DOHH2 (cell line): Measurements from ENCODE around the gene CCDC66.

Experiments used
- H3F3A ChIP-seq: fragments of 200-600 bp; sonication (generic), shearing (Covaris generic); 2 replicates; pipeline ENCODE4 v1.6.0; 2016; ENCODE audit warnings: antibody characterized with exemption, mild to moderate bottlenecking; ENCODE audit not compliant: control insufficient read depth, insufficient read depth
- H3K27ac ChIP-seq: fragments of 200-600 bp; sonication (generic); 2 replicates; pipeline ENCODE4 v1.5.1; 2014; ENCODE audit warnings: low read depth, mild to moderate bottlenecking, low read length, moderate library complexity
- H3K27me3 ChIP-seq: fragments of 200-600 bp; sonication (generic); 2 replicates; pipeline ENCODE4 v1.6.1; 2014; ENCODE audit warnings: mild to moderate bottlenecking, low read length, mixed read lengths; ENCODE audit not compliant: control insufficient read depth
- H3K36me3 ChIP-seq: fragments of 200-600 bp; sonication (generic); 2 replicates; pipeline ENCODE4 v1.6.1; 2014; ENCODE audit warnings: mild to moderate bottlenecking, low read length, moderate library complexity, mixed read lengths; ENCODE audit not compliant: control insufficient read depth
- H3K4me1 ChIP-seq: fragments of 200-600 bp; sonication (generic); 2 replicates; pipeline ENCODE4 v1.6.1; 2014; ENCODE audit warnings: mild to moderate bottlenecking, low read length, mixed read lengths; ENCODE audit not compliant: control insufficient read depth
- H3K4me2 ChIP-seq: fragments of 200-600 bp; sonication (generic); 2 replicates; pipeline ENCODE4 v1.6.0; 2014; ENCODE audit warnings: mild to moderate bottlenecking, low read length, moderate library complexity
- H3K4me3 ChIP-seq: fragments of 200-600 bp; sonication (generic); 2 replicates; pipeline ENCODE4 v1.5.1; 2014; ENCODE audit warnings: mild to moderate bottlenecking, low read length, mixed read lengths
- H3K79me2 ChIP-seq: fragments of 200-600 bp; sonication (generic); 2 replicates; pipeline ENCODE4 v1.6.1; 2014; ENCODE audit warnings: mild to moderate bottlenecking, low read length, mixed read lengths; ENCODE audit not compliant: control insufficient read depth
- H3K9me2 ChIP-seq: fragments of 200-600 bp; sonication (generic); replicated peaks from 2 replicates; pipeline ENCODE4 v1.6.1; 2014; ENCODE audit warnings: mild to moderate bottlenecking, low read length, mixed read lengths; ENCODE audit not compliant: control insufficient read depth
- H3K9me3 ChIP-seq: fragments of 200-600 bp; sonication (generic); 2 replicates; pipeline ENCODE4 v1.6.1; 2014; ENCODE audit warnings: antibody characterized with exemption, low read length, mixed read lengths; ENCODE audit not compliant: control insufficient read depth, insufficient read depth
- H4K20me1 ChIP-seq: fragments of 200-600 bp; sonication (generic); 2 replicates; pipeline ENCODE4 v1.6.0; 2014; ENCODE audit warnings: low read depth, mild to moderate bottlenecking, antibody characterized with exemption, low read length, moderate library complexity; ENCODE audit not compliant: control insufficient read depth, insufficient read depth
- CTCF ChIP-seq: fragments of 200-600 bp; sonication (generic); IDR thresholded peaks from one replicate; pipeline ENCODE4 v1.5.1; 2014; ENCODE audit warnings: antibody characterized with exemption, mild to moderate bottlenecking, low read depth, low read length; ENCODE audit not compliant: poor library complexity, severe bottlenecking
- EZH2phosphoT487 ChIP-seq: fragments of 200-600 bp; sonication (generic); IDR thresholded peaks from 2 replicates; pipeline ENCODE4 v1.6.1; 2017; ENCODE audit warnings: borderline replicate concordance, mild to moderate bottlenecking, antibody characterized with exemption, low read length, moderate library complexity, mixed read lengths

The CCDC66 gene

GRCh38 chr3:56612146-56612545, 55.2 kb downstream of the CCDC66 start:
- Histone ChIP-seq H3K9me3 (no peaks in the 10 kb centered on the region), H3K27ac (no peak overlapping the region)

GRCh38 chr3:56613016-56613415, 56.0 kb downstream of the CCDC66 start:
- peaks cover 14% of the 10 kb centered on the region for H3K79me2 ChIP-seq
- H3K36me3 ChIP-seq: peaks cover 64% of the 10 kb centered on the region
- no peaks in the 10 kb centered on the region for H4K20me1 ChIP-seq
- no peak overlapping the region for H3K27ac ChIP-seq
- TF ChIP-seq CTCF (no peak), EZH2phosphoT487 (no peak)
- H3K9me2 ChIP-seq: no peaks in the 10 kb centered on the region
- no peak overlapping the region for H3K4me3 ChIP-seq
- peaks cover 15% of the 10 kb centered on the region for H3F3A ChIP-seq
- H3K9me3 ChIP-seq: no peaks in the 10 kb centered on the region
- H3K27me3 ChIP-seq: no peaks in the 10 kb centered on the region
- no peak overlapping the region for H3K4me2 ChIP-seq
- no peaks in the 10 kb centered on the region for H3K4me1 ChIP-seq

More at GRCh38 chr3:56612146-56612545, 55.2 kb downstream of the CCDC66 start:
- H3K9me2 ChIP-seq: no peaks in the 10 kb centered on the region
- TF ChIP-seq EZH2phosphoT487 (no peak), CTCF (no peak)
- no peak overlapping the region for H3K4me2 ChIP-seq
- H3K79me2 ChIP-seq: peaks cover 14% of the 10 kb centered on the region
- no peaks in the 10 kb centered on the region for H3K27me3 ChIP-seq
- no peaks in the 10 kb centered on the region for H4K20me1 ChIP-seq
- peaks cover 55% of the 10 kb centered on the region for H3K36me3 ChIP-seq
- peaks cover 15% of the 10 kb centered on the region for H3F3A ChIP-seq
- no peaks in the 10 kb centered on the region for H3K4me1 ChIP-seq
- H3K4me3 ChIP-seq: no peak overlapping the region

GRCh38 chr3:56616478-56617006, 59.6 kb downstream of the CCDC66 start:
- no peak overlapping the region for H3K27ac ChIP-seq
- H3K4me2 ChIP-seq: no peak overlapping the region
- no peaks in the 10 kb centered on the region for H3K9me3 ChIP-seq
- no peaks in the 10 kb centered on the region for H3K4me1 ChIP-seq
- H3K36me3 ChIP-seq: peaks cover 83% of the 10 kb centered on the region
- TF ChIP-seq EZH2phosphoT487 (no peak), CTCF (no peak)
- no peaks in the 10 kb centered on the region for H3K27me3 ChIP-seq
- peaks cover 20% of the 10 kb centered on the region for H3F3A ChIP-seq
- H3K9me2 ChIP-seq: no peaks in the 10 kb centered on the region
- no peaks in the 10 kb centered on the region for H4K20me1 ChIP-seq
- no peak overlapping the region for H3K4me3 ChIP-seq
- 0 out of 2 replicates have a peak, but pooled peaks cover 3% of the 10 kb centered on the region for H3K79me2 ChIP-seq

- TF ChIP-seq CTCF: no peak
- TF ChIP-seq EZH2phosphoT487: no peak
- Histone ChIP-seq H3K27ac (no peak overlapping the region), H3K9me3 (no peaks in the 10 kb centered on the region), H3K4me1 (no peaks in the 10 kb centered on the region), H3F3A (peaks cover 34% of the 10 kb centered on the region), H3K4me3 (no peak overlapping the region), H3K27me3 (no peaks in the 10 kb centered on the region), H4K20me1 (no peaks in the 10 kb centered on the region), H3K4me2 (no peak overlapping the region), H3K79me2 (no peaks in the 10 kb centered on the region), H3K36me3 (peaks cover 96% of the 10 kb centered on the region), H3K9me2 (no peaks in the 10 kb centered on the region)
These were observed 63.4 kb downstream of the CCDC66 start for GRCh38 chr3:56620371-56620770.
